ENCODE data around the gene CPAMD8.

Gene CPAMD8

GRCh38 chr19:16874250-16874977 lies 152.2 kb downstream of the CPAMD8 start:
- DNase-seq (ENCODE audit: low spot score) = no peak

GRCh38 chr19:16873594-16873993 lies 153.0 kb downstream of the CPAMD8 start:
- no peak for DNase-seq (ENCODE audit: low spot score)

- no peak for DNase-seq (ENCODE audit: low spot score)
Observed at GRCh38 chr19:16872728-16873127, 153.9 kb downstream of the CPAMD8 start.

- DNase-seq (ENCODE audit: low spot score) = no peak
Observed at GRCh38 chr19:16871871-16872270, 154.7 kb downstream of the CPAMD8 start.

- DNase-seq (ENCODE audit: low spot score) = no peak
Observed at GRCh38 chr19:16869331-16869972, 157.2 kb downstream of the CPAMD8 start.

- DNase-seq (ENCODE audit: low spot score) = no peak
Observed at GRCh38 chr19:16868423-16869130, 158.0 kb downstream of the CPAMD8 start.

- DNase-seq (ENCODE audit: low spot score) = no peak
Observed at GRCh38 chr19:16867211-16867610, 159.4 kb downstream of the CPAMD8 start.

- no peak for DNase-seq (ENCODE audit: low spot score)
Observed at GRCh38 chr19:16862826-16863415, 163.7 kb downstream of the CPAMD8 start.

GRCh38 chr19:16861834-16862233 lies 164.8 kb downstream of the CPAMD8 start:
- DNase-seq (ENCODE audit: low spot score) = no peak

- no peak for DNase-seq (ENCODE audit: low spot score)
Observed at GRCh38 chr19:16861011-16861410, 165.6 kb downstream of the CPAMD8 start.

- DNase-seq (ENCODE audit: low spot score) = no peak
Observed at GRCh38 chr19:16860118-16860517, 166.5 kb downstream of the CPAMD8 start.

- DNase-seq (ENCODE audit: low spot score) = no peak
Observed at GRCh38 chr19:16859626-16860025, 167.0 kb downstream of the CPAMD8 start.

- DNase-seq (ENCODE audit: low spot score) = no peak
Observed at GRCh38 chr19:16856091-16856490, 170.5 kb downstream of the CPAMD8 start.

GRCh38 chr19:16853066-16853465 lies 173.5 kb downstream of the CPAMD8 start:
- no peak for DNase-seq (ENCODE audit: low spot score)

- DNase-seq (ENCODE audit: low spot score) = no peak
Observed at GRCh38 chr19:16851031-16851712, 175.4 kb downstream of the CPAMD8 start.

GRCh38 chr19:16850133-16850532 lies 176.5 kb downstream of the CPAMD8 start:
- no peak for DNase-seq (ENCODE audit: low spot score)

GRCh38 chr19:16849168-16849567 lies 177.4 kb downstream of the CPAMD8 start:
- no peak for DNase-seq (ENCODE audit: low spot score)

GRCh38 chr19:16847430-16847829 lies 179.2 kb downstream of the CPAMD8 start:
- no peak for DNase-seq (ENCODE audit: low spot score)

GRCh38 chr19:16846901-16847300 lies 179.7 kb downstream of the CPAMD8 start:
- DNase-seq (ENCODE audit: low spot score) = no peak
